ENCODE data around the gene IER3.

IER3 gene

GRCh38 chr6:30744054-30744805, at the start of gene IER3:
Gene IER3, minus strand, starts transcription at chr6:30744547. Its CDS starts 29 bp downstream, at chr6:30744518.
- peak; percentile 81 to 94 (median 93) for DNase-seq (ENCODE audit: low read depth in 2 of 3, low spot score in 2 of 3)

- no peak for DNase-seq (ENCODE audit: low read depth in 2 of 3, low spot score in 2 of 3)
These were observed 49.3 kb upstream of the IER3 start for GRCh38 chr6:30793521-30794194.

GRCh38 chr6:30792786-30793185, 48.4 kb upstream of the IER3 start:
- DNase-seq (ENCODE audit: low read depth in 2 of 3, low spot score in 2 of 3): no peak

GRCh38 chr6:30790724-30791383, 46.5 kb upstream of the IER3 start:
- DNase-seq (ENCODE audit: low read depth in 2 of 3, low spot score in 2 of 3): no peak

GRCh38 chr6:30789606-30790005, 45.3 kb upstream of the IER3 start:
- DNase-seq (ENCODE audit: low read depth in 2 of 3, low spot score in 2 of 3): no peak

- peak in 1 of 3 experiments; percentile 27 for DNase-seq (ENCODE audit: low read depth in 2 of 3, low spot score in 2 of 3)
These were observed 43.6 kb upstream of the IER3 start for GRCh38 chr6:30787954-30788353.

- no peak for DNase-seq (ENCODE audit: low read depth in 2 of 3, low spot score in 2 of 3)
These were observed 38.2 kb upstream of the IER3 start for GRCh38 chr6:30782425-30783014.

GRCh38 chr6:30781743-30782424, 37.5 kb upstream of the IER3 start:
- DNase-seq (ENCODE audit: low read depth in 2 of 3, low spot score in 2 of 3): no peak

GRCh38 chr6:30781395-30781742, 37.0 kb upstream of the IER3 start:
- DNase-seq (ENCODE audit: low read depth in 2 of 3, low spot score in 2 of 3): no peak

GRCh38 chr6:30780642-30780920, 36.2 kb upstream of the IER3 start:
- no peak for DNase-seq (ENCODE audit: low read depth in 2 of 3, low spot score in 2 of 3)

- DNase-seq (ENCODE audit: low read depth in 2 of 3, low spot score in 2 of 3): no peak
These were observed 35.7 kb upstream of the IER3 start for GRCh38 chr6:30779850-30780641.

- DNase-seq (ENCODE audit: low read depth in 2 of 3, low spot score in 2 of 3): no peak
These were observed 33.8 kb upstream of the IER3 start for GRCh38 chr6:30778001-30778635.

GRCh38 chr6:30777155-30777485, 32.8 kb upstream of the IER3 start:
- no peak for DNase-seq (ENCODE audit: low read depth in 2 of 3, low spot score in 2 of 3)

- no peak for DNase-seq (ENCODE audit: low read depth in 2 of 3, low spot score in 2 of 3)
These were observed 32.2 kb upstream of the IER3 start for GRCh38 chr6:30776390-30777154.

- DNase-seq (ENCODE audit: low read depth in 2 of 3, low spot score in 2 of 3): no peak
These were observed 30.8 kb upstream of the IER3 start for GRCh38 chr6:30775104-30775503.

GRCh38 chr6:30774701-30775100, 30.4 kb upstream of the IER3 start:
- no peak for DNase-seq (ENCODE audit: low read depth in 2 of 3, low spot score in 2 of 3)

GRCh38 chr6:30770592-30770991, 26.2 kb upstream of the IER3 start:
- DNase-seq (ENCODE audit: low read depth in 2 of 3, low spot score in 2 of 3): no peak

- no peak for DNase-seq (ENCODE audit: low read depth in 2 of 3, low spot score in 2 of 3)
These were observed 25.6 kb upstream of the IER3 start for GRCh38 chr6:30769853-30770524.
